ENCODE data around the gene DENND6B. TPM values are rescaled to one million over a fixed set of nuclear protein-coding genes. Genes with fewer than 3 reads are reported as not detected.

The DENND6B gene
- total and polyA plus RNA-seq, 3 experiments from 2014 or later = 0.67 to 4.3 (median 3.9) TPM

DNA sequence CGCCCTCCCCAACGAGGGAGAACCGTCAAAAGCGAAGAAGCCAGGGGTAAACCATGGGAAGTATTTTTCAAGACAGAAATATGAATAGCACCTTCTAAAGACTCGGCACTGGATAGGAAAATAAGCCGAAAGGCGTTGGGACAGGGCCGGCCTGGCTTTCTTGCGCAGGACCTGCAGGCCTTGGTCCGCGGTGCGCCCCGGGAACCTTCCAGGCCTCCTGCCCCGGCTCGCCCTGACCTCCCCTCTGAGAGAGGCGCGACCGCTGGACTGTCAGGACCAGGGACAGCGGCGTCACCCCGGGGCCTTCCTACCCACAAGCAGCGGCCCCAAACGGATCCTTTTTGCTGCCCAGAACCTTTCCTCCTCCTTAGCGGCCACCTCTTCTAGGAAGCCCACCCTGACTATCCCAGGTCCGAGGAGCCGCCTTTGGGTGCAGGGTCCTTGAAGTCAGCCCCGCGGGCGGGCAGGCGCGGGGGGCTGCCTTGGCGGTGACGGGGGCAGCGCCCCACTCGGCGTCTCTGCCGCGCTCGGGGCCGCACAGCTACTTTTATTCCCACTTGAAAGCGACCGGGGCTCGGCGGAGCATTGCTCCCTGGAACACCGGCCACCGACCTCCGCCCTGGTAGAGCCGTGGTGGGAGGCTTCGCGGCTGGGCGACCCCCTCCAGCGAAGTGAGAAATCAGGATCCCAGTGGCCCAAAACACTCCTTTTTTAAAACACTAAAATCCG, 56.0 kb downstream of the DENND6B start:
- Histone ChIP-seq H3K9me3 (ENCODE audit: low read length) (no peaks in the 10 kb centered on the region), H3K4me3 (ENCODE audit: low read length) (peak overlapping the region; percentile 59), H3K4me1 (ENCODE audit: insufficient read depth, low read length) (peaks cover 18% of the 10 kb centered on the region), H3K27me3 (ENCODE audit: insufficient read depth, low read length, poor library complexity, severe bottlenecking) (no peaks in the 10 kb centered on the region), H3K27ac (ENCODE audit: low read depth, low read length) (no peak overlapping the region), H3K36me3 (ENCODE audit: insufficient read depth, low read length) (no peaks in the 10 kb centered on the region)
- Mint-ChIP-seq H3K4me3 (peak overlapping the region; percentile 67 to 93 (median 74)), H3K4me1 (peaks cover 3 to 25% (median 5%) of the 10 kb centered on the region in 3 donors), H3K36me3 (no peaks in the 10 kb centered on the region), H3K27ac (peak overlapping the region in 5 of 8 donors; percentile 47 to 81 (median 54)), H3K9me3 (no peaks in the 10 kb centered on the region), H3K27me3 (peaks cover 3 to 7% of the 10 kb centered on the region in 2 donors)
- CTCF ChIA-PET = interaction anchor here (0.6 to 4.7 kb wide), 3 partner anchors 19 to 254 kb away, joined by 3 to 25 read pairs (median 7); partner anchors contain the start of genes DENND6B, HDAC10 and SCO2
- DNase-seq = peak; percentile 62 to 77 (median 67)
- POLR2A ChIA-PET = interaction anchor here (0.6 to 1.0 kb wide), 2 partner anchors 27 to 96 kb away, joined by 3 read pairs; no protein-coding TSS in a partner anchor

GRCh38 chr22:50269970-50270665, 56.7 kb downstream of the DENND6B start, which contains the start of gene MAPK11:
MAPK11 (minus strand) TSS chr22:50270380; CDS start chr22:50270292, 88 bp downstream.
- CTCF ChIA-PET = interaction anchor here (0.6 to 4.7 kb wide), 5 partner anchors 18 to 255 kb away, joined by 3 to 25 read pairs (median 4); partner anchors contain the start of genes DENND6B, HDAC10 and SCO2
- Mint-ChIP-seq H3K4me1 (peaks cover 3 to 25% (median 5%) of the 10 kb centered on the region in 3 donors), H3K27ac (peak within 1 kb of the TSS in 5 of 8 donors; percentile 47 to 81 (median 54)), H3K4me3 (peak within 1 kb of the TSS; percentile 67 to 93 (median 74)), H3K36me3 (no peaks in the 10 kb centered on the region), H3K9me3 (no peaks in the 10 kb centered on the region), H3K27me3 (peaks cover 4 to 7% of the 10 kb centered on the region in 2 donors)
- no peak within 1 kb of the TSS for H3K27ac ChIP-seq (ENCODE audit: low read depth, low read length)
- no peaks in the 10 kb centered on the region for H3K9me3 ChIP-seq (ENCODE audit: low read length)
- H3K36me3 ChIP-seq (ENCODE audit: insufficient read depth, low read length) = no peaks in the 10 kb centered on the region
- peak; percentile 62 to 84 (median 75) for DNase-seq
- POLR2A ChIA-PET = interaction anchor here (1.0 kb wide), 1 partner anchor 26 kb away, joined by 3 read pairs; no protein-coding TSS in a partner anchor
- peak within 1 kb of the TSS; percentile 59 for H3K4me3 ChIP-seq (ENCODE audit: low read length)
- peaks cover 18% of the 10 kb centered on the region for H3K4me1 ChIP-seq (ENCODE audit: insufficient read depth, low read length)
- no peaks in the 10 kb centered on the region for H3K27me3 ChIP-seq (ENCODE audit: insufficient read depth, low read length, poor library complexity, severe bottlenecking)

DNA sequence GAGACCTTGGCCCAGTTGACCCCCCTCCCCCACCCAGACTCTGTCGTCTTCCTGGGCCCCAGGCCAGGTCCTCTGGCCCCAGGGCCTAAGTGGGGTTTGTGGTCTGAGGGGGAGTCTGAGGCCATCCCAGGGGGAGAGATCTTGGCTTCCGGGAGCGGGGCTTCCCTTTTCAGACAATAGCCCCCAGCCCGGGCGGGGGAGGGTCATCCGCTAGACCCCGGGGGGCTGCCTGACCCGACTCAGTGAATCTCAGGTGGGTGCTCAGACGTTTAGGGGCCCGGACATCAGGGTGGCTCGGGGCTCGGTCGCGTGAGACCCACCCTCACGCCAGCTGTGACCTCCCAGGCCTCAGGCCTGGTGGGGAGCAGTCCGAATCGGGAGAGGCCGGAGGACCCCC, 57.2 kb downstream of the DENND6B start:
- Mint-ChIP-seq H3K36me3 (no peaks in the 10 kb centered on the region), H3K4me1 (peaks cover 3 to 25% (median 5%) of the 10 kb centered on the region in 3 donors), H3K9me3 (no peaks in the 10 kb centered on the region), H3K27me3 (peaks cover 6 to 7% of the 10 kb centered on the region in 2 donors), H3K4me3 (peak overlapping the region; percentile 45 to 81 (median 54)), H3K27ac (peak overlapping the region in 1 of 8 donors; percentile 70)
- no peak for DNase-seq
- ChIA-PET CTCF (interaction anchor here (0.9 to 1.5 kb wide), 3 partner anchors 18 to 73 kb away, joined by 3 to 4 read pairs (median 3); partner anchors contain the start of gene HDAC10), POLR2A (interaction anchor here (1.0 kb wide), 1 partner anchor 25 kb away, joined by 3 read pairs; no protein-coding TSS in a partner anchor)
- H3K27ac ChIP-seq (ENCODE audit: low read depth, low read length) = no peak overlapping the region
- no peaks in the 10 kb centered on the region for H3K9me3 ChIP-seq (ENCODE audit: low read length)
- H3K36me3 ChIP-seq (ENCODE audit: insufficient read depth, low read length) = no peaks in the 10 kb centered on the region
- H3K4me3 ChIP-seq (ENCODE audit: low read length) = no peak overlapping the region
- H3K27me3 ChIP-seq (ENCODE audit: insufficient read depth, low read length, poor library complexity, severe bottlenecking) = no peaks in the 10 kb centered on the region
- H3K4me1 ChIP-seq (ENCODE audit: insufficient read depth, low read length) = peaks cover 18% of the 10 kb centered on the region

DNA sequence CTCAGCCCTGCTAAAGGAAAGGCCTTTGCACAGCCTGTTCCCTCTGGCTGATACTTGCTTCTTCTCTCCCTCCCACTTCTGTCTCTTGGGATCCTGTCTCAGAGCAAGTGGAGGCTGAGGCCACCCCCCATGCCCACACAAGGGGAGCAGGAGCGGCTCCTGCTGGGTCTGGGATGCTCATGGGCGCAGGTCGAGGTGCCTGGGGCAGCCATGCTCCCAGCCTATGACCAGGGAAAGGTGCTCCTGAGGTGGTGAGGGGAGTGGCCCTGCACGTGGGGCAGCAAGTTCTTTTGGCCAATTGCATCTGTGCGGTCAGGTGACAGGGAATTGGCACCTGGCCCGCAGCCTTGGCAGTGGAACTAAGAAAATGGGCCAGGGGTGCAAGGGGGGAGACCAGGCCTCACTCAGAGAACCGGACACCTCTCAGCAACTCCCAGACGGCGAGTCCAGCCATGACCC, 58.1 kb downstream of the DENND6B start:
- H3K27me3 ChIP-seq (ENCODE audit: insufficient read depth, low read length, poor library complexity, severe bottlenecking) = no peaks in the 10 kb centered on the region
- CTCF ChIA-PET = interaction anchor here (0.9 to 1.5 kb wide), 3 partner anchors 17 to 74 kb away, joined by 3 to 4 read pairs (median 3); partner anchors contain the start of gene HDAC10
- Mint-ChIP-seq H3K27ac (peak overlapping the region in 1 of 8 donors; percentile 51), H3K36me3 (no peaks in the 10 kb centered on the region), H3K27me3 (peaks cover 4 to 6% of the 10 kb centered on the region in 2 donors), H3K9me3 (no peaks in the 10 kb centered on the region), H3K4me3 (peak overlapping the region; percentile 14 to 70 (median 51)), H3K4me1 (peaks cover 3 to 20% (median 5%) of the 10 kb centered on the region in 3 donors)
- H3K9me3 ChIP-seq (ENCODE audit: low read length) = no peaks in the 10 kb centered on the region
- H3K4me3 ChIP-seq (ENCODE audit: low read length) = no peak overlapping the region
- POLR2A ChIA-PET = no interaction called here
- no peaks in the 10 kb centered on the region for H3K36me3 ChIP-seq (ENCODE audit: insufficient read depth, low read length)
- H3K4me1 ChIP-seq (ENCODE audit: insufficient read depth, low read length) = peaks cover 18% of the 10 kb centered on the region
- H3K27ac ChIP-seq (ENCODE audit: low read depth, low read length) = no peak overlapping the region
- no peak for DNase-seq

DNA sequence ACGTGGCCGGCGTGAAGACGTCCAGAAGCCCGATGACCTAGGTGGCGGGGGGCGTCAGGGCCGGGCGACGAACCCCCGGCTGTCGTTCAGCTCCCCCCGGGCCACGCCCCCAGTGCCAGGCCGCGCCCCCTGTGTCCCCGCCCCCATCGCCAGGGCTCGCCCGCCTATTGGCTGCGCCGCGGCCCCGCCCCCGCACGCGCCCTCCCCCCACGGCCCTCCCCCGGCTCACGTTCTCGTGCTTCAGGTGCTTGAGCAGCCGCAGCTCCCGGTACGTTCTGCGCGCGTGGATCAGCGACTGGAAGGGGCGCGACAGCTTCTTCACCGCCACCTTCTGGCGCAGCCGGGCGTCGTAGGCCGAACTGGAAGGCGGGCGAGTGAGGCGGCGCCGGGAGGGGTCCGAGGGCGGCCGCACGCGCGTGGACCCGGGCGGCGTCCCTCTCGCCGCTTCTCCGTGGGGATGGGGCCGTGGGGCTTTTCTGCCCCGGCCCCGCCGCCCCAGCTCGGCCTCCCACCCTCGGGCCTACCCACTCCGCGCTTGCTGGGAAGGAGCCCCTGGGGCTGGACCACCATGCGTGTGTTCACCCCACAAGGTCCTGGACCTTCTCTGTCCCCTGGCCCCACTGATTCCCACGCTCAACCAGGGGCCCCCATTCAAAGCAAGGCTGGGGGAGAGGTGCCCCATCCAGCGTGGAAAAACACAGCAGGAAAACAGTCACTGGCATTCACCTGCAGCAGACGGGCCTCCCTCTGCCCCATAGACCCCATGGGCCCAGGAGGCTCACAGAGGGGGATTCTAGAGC, 59.0 kb downstream of the DENND6B start:
- H3K9me3 ChIP-seq (ENCODE audit: low read length) = no peaks in the 10 kb centered on the region
- H3K36me3 ChIP-seq (ENCODE audit: insufficient read depth, low read length) = no peaks in the 10 kb centered on the region
- peak overlapping the region in 1 of 8 donors; percentile 54 for H3K27ac Mint-ChIP-seq
- H3K27me3 ChIP-seq (ENCODE audit: insufficient read depth, low read length, poor library complexity, severe bottlenecking) = peaks cover 5% of the 10 kb centered on the region
- ChIA-PET CTCF (interaction anchor here (0.8 to 1.9 kb wide), 2 partner anchors 16 to 258 kb away, joined by 3 to 6 read pairs; partner anchors contain the start of genes HDAC10 and SCO2), POLR2A (no interaction called here)
- peak overlapping the region in 4 of 7 donors; percentile 6 to 54 (median 38) for H3K4me3 Mint-ChIP-seq
- no peak overlapping the region for H3K4me3 ChIP-seq (ENCODE audit: low read length)
- H3K4me1 ChIP-seq (ENCODE audit: insufficient read depth, low read length) = peaks cover 18% of the 10 kb centered on the region
- H3K27ac ChIP-seq (ENCODE audit: low read depth, low read length) = no peak overlapping the region
- no peaks in the 10 kb centered on the region for H3K36me3 Mint-ChIP-seq
- H3K9me3 Mint-ChIP-seq = no peaks in the 10 kb centered on the region
- peaks cover 5 to 6% of the 10 kb centered on the region in 2 donors for H3K27me3 Mint-ChIP-seq
- peak in 3 of 5 donors; percentile 20 to 34 (median 21) for DNase-seq
- peaks cover 3 to 21% (median 5%) of the 10 kb centered on the region in 3 donors for H3K4me1 Mint-ChIP-seq

DNA sequence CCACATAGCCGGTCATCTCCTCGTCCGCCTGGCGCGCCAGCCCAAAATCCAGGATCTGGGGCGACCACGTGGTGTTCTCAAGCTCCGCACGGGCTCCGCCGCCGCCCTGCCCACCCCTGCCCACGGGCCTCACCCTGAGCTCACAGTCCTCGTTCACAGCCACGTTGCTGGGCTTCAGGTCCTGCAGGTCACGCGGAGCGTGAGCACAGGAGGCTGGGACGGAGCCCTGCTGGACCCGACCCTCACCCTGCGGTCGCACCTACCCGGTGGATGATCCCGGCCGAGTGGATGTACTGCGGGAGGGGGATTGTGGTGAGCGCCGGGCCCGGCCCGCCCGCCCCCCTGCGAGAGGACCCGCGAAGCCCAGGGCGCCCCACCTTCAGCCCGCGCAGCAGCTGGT, 59.8 kb downstream of the DENND6B start:
- ChIA-PET POLR2A (interaction anchor here (0.6 kb wide), 1 partner anchor 24 kb away, joined by 9 read pairs; no protein-coding TSS in a partner anchor), CTCF (interaction anchor here (0.8 to 1.9 kb wide), 3 partner anchors 16 to 259 kb away, joined by 3 to 6 read pairs (median 4); partner anchors contain the start of genes HDAC10 and SCO2)
- no peaks in the 10 kb centered on the region for H3K9me3 Mint-ChIP-seq
- no peak for DNase-seq
- H3K27me3 Mint-ChIP-seq = peaks cover 13 to 14% of the 10 kb centered on the region in 2 donors
- Histone ChIP-seq H3K27me3 (ENCODE audit: insufficient read depth, low read length, poor library complexity, severe bottlenecking) (peaks cover 13% of the 10 kb centered on the region), H3K36me3 (ENCODE audit: insufficient read depth, low read length) (no peaks in the 10 kb centered on the region), H3K9me3 (ENCODE audit: low read length) (no peaks in the 10 kb centered on the region), H3K4me3 (ENCODE audit: low read length) (no peak overlapping the region), H3K27ac (ENCODE audit: low read depth, low read length) (no peak overlapping the region), H3K4me1 (ENCODE audit: insufficient read depth, low read length) (peaks cover 18% of the 10 kb centered on the region)
- H3K36me3 Mint-ChIP-seq = no peaks in the 10 kb centered on the region
- H3K27ac Mint-ChIP-seq = no peak overlapping the region
- H3K4me3 Mint-ChIP-seq = no peak overlapping the region
- peaks cover 3 to 29% (median 10%) of the 10 kb centered on the region in 3 donors for H3K4me1 Mint-ChIP-seq
